Epithelial cell of esophagus (primary cell): ENCODE measurements around the gene DISC1.
A peak's percentile ranks its signal among the peaks of the same experiment; 100 is the strongest.

Source experiments
- DNase-seq: peaks from one replicate; pipeline ENCODE4 v3.0.0; 2010; ENCODE audit warnings: low read depth
- H3K4me3 ChIP-seq: 2 replicates; pipeline ENCODE4 v1.5.1; 2011; ENCODE audit warnings: mild to moderate bottlenecking, low read length, control low read depth
- TF ChIP-seq, protein P1 (sequence below): IDR thresholded peaks from 2 replicates; pipeline ENCODE4 v1.5.1; 2011; ENCODE audit warnings: low read depth, mild to moderate bottlenecking, low read length, control low read depth, inconsistent platforms; ENCODE audit not compliant: insufficient read depth; ENCODE audit errors: missing control alignments

The DISC1 gene

DNA sequence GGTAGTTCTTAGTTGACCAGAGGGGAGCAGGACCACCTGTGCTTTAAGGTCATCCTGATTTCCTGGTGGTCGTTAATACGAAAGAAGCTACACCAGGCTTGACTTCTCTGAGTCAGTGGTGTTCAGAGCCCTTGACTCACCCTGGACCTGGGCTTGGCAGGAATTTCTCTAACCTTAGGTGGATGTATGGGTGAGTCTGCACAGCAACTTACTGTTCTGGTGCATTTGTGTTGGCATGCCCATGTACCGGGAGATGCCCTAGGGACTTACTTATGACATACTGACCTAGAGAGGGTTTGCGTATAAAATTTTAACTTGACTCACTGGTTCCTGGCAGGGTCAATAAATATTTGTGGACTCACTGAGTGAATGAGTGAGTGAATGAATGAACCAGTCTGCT lies 304.6 kb downstream of the DISC1 start:
- peak; percentile 97 for DNase-seq
- TF ChIP-seq, protein P1, sequence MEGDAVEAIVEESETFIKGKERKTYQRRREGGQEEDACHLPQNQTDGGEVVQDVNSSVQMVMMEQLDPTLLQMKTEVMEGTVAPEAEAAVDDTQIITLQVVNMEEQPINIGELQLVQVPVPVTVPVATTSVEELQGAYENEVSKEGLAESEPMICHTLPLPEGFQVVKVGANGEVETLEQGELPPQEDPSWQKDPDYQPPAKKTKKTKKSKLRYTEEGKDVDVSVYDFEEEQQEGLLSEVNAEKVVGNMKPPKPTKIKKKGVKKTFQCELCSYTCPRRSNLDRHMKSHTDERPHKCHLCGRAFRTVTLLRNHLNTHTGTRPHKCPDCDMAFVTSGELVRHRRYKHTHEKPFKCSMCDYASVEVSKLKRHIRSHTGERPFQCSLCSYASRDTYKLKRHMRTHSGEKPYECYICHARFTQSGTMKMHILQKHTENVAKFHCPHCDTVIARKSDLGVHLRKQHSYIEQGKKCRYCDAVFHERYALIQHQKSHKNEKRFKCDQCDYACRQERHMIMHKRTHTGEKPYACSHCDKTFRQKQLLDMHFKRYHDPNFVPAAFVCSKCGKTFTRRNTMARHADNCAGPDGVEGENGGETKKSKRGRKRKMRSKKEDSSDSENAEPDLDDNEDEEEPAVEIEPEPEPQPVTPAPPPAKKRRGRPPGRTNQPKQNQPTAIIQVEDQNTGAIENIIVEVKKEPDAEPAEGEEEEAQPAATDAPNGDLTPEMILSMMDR: no peak
- no peak overlapping the region for H3K4me3 ChIP-seq

DNA sequence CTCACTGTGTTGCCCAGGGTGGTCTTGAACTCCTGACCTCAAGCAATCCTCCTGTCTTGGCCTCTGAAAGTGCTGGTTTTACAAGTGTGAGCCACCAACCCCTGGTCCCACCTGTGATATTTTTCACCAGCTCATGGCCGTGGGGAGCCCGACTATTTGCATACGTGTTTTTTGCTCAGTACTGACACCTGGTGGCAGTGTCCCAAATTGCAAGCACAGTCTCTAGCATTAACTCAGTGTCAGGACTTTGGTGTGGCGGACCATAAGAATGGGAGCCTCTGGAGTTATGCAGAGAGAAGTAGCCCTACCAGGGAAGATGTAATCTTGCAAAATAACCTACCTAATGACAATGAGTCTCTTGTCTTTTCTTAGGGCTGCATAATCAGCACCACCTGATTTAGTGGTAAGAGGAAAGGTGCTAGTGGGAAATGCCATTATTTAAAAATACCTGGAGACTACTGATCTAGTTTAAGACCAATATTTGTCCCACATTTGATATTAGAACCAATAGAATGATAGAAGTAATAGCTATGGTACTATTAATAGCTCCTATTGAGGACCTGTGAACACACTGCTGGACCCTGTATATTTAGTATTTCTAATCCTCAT lies 305.4 kb downstream of the DISC1 start:
- H3K4me3 ChIP-seq: no peak overlapping the region
- TF ChIP-seq, protein P1: peak; percentile 60
- DNase-seq: no peak

DNA sequence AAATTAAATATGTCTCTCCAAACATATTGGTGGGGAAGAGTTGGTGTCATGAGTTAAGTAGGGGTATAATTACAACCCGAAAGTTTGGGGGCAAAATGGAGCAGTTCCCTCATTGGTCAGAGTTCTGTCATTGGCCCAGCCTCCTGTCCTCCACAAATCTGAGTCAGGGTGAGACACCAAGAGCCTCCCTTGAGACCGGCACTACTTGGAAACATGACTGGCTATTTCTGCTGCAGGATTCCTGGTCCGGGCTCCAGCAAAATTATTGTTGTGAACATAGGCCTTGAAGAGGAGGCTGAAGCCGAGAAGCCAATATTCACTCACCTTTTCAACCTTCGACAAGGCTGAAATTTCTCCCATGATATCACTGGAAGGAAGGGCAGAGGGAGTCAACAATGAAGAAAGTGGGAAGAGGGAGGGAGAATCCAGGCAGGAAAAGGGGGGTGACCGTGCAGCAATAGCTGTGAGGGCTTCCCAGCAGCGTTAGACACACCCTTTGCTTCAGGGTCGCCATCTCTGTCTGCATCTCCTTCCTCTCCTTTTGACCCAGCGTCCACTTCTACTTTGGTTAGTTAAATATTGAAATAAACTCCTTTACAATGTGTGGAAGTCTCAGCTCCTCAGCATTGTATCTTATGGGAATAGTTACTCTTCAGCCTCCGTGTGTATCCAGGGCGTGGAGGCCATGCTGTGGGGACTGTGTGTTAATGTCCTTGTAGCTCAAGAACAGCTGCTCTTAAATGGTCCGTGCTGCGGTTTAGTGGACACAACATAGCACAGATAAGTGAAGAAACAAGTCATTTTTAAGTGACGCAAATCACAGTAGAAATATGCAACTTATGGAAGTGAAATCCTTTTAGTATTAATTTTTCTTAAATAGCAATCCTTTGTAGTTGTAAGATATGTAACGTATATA lies 307.4 kb downstream of the DISC1 start:
- H3K4me3 ChIP-seq: no peak overlapping the region
- no peak for DNase-seq
- TF ChIP-seq, protein P1: no peak

DNA sequence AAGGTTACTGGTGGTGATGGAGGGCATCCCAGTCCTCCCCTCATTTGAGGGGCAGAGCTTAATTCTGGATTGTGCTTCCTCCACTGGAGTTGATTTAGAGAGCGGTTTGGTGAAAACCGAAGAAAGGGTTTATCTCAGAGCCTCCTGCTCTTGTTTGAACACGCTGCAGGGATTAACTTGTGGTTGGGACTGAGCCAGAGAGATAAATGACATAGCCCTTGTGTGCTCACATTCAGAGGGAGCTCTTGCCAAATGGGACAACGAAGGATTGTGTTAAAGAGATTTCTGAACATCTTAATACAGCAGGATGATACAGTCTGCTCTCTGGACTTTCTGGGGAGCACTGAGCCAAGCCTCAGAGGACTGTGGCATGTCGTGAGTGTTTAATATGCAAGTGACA lies 308.2 kb downstream of the DISC1 start:
- DNase-seq: peak; percentile 76
- H3K4me3 ChIP-seq: no peak overlapping the region
- TF ChIP-seq, protein P1: no peak

DNA sequence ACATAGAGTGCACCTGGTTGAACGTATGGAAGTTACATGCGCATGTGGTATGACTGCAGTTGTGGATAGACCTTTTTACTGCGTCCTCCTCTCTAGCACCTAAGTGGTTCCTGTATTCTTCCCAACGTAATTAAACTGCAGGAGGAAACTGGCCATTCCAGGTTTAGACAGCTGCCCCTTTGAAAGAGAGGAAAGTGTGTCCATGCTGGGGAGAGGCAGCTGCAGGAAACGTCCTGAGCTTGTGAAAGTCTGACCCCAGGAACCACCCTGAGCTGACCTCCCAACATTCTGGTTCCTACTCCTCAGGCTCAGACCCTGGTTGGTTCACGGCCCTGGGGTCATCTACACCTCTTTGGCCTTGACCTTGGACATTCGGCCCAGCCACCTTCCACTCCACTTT lies 309.3 kb downstream of the DISC1 start:
- no peak for DNase-seq
- TF ChIP-seq, protein P1: no peak
- H3K4me3 ChIP-seq: no peak overlapping the region

DNA sequence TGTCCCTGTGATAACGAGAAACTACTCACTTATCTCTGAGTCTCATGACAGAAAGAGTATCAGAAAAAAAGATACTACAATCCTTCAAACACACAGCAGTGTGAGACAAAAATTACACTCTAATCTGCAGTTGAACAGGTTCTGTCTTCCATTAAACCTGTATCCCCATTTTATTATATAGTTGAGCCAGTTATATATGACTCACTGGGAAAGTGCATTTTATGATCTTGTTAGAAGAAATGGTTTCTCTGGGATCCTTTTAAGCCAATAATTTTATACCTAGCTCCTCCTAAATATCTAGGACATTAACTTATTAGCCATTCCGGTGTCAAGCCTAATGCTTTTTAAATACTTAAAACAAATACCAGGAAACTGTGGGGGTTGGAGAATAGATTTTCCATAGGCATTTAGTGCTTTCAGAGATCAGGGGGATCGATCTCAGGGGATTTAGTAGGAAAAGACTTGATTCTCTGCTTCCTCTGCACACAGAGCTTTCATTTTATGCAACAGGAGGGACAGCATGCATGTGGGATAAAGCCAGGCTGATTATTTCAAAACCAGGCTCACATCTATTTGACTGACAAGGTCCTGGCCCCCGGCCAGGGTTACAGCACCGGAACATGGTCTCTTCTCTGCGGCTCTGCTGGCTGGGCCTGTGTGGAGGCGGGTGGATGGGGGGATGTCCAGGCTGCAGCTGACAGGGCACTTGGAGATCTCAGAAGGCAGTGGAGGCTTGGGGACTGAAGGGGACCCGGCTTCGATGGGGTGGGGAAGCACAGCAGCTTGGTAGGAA lies 310.6 kb downstream of the DISC1 start:
- TF ChIP-seq, protein P1: no peak
- DNase-seq: no peak
- H3K4me3 ChIP-seq: no peak overlapping the region
